Left ventricle myocardium inferior (tissue), 1 donor: ENCODE results near the gene ARID1A. TPM values are rescaled to one million over a fixed set of nuclear protein-coding genes. Genes with fewer than 3 reads are reported as not detected.
"Not testable (repeated sequence)": the region's sequence is repeated elsewhere in the genome, so short reads cannot be mapped to it uniquely, and the experiment has no call there.

Source experiments
- DNase-seq: peaks from one replicate; pipeline ENCODE4 v3.0.0-alpha.2; 2020
- H3K27ac ChIP-seq: fragments of 200-600 bp; replicated peaks from 2 replicates; pipeline ENCODE4 v1.8.0; 2021
- H3K27me3 ChIP-seq: fragments of 200-600 bp; 2 replicates; pipeline ENCODE4 v1.8.0; 2021; ENCODE audit warnings: low read depth
- H3K36me3 ChIP-seq: fragments of 200-600 bp; 2 replicates; pipeline ENCODE4 v1.8.0; 2021
- H3K4me1 ChIP-seq: fragments of 200-600 bp; 2 replicates; pipeline ENCODE4 v1.8.0; 2021
- H3K4me3 ChIP-seq: fragments of 200-600 bp; 2 replicates; pipeline ENCODE4 v1.8.0; 2021; ENCODE audit warnings: mild to moderate bottlenecking, moderate library complexity
- H3K9me3 ChIP-seq: fragments of 200-600 bp; replicated peaks from 2 replicates; pipeline ENCODE4 v1.8.0; 2021
- CTCF ChIP-seq: fragments of 200-600 bp; IDR thresholded peaks from 2 replicates; pipeline ENCODE4 v1.8.0; 2021; ENCODE audit warnings: antibody characterized with exemption, mild to moderate bottlenecking, borderline replicate concordance
- intact Hi-C: fragments of 100-400 bp; cut with micrococcal nuclease; formaldehyde crosslinking; loops from one replicate; pipeline ENCODE4 v1.11.0; 2022
- total RNA-seq: library from RNA; stranded (reverse); fragmentation: NEBNext Ultra II Directional; extraction: Animal tissue kit (Norgen Biotek cat#: 25700); gene quantifications from one replicate; pipeline ENCODE4 v1.2.1, GENCODE V29; 2021
- donor health status: DM: no; HTN: yes; CAD: no; lungs with severe emphysema.

Gene ARID1A
- total RNA-seq, 1 donor from 2014 or later: 31.7 TPM

- Histone ChIP-seq H3K36me3 (peaks cover 19% of the 10 kb centered on the region), H3K27ac (no peak overlapping the region), H3K4me1 (peaks cover 61% of the 10 kb centered on the region), H3K27me3 (no peaks in the 10 kb centered on the region), H3K9me3 (no peaks in the 10 kb centered on the region), H3K4me3 (no peak overlapping the region)
- no peak for DNase-seq
- intact Hi-C loops: no loop called here
- TF ChIP-seq CTCF: no peak
Measured at GRCh38 chr1:26794391-26794790, 98.6 kb downstream of the ARID1A start.

GRCh38 chr1:26797627-26798026 lies 101.8 kb downstream of the ARID1A start:
- peak overlapping the region; percentile 95 for H3K27ac ChIP-seq
- H3K27me3 ChIP-seq: no peaks in the 10 kb centered on the region
- peak overlapping the region; percentile 43 for H3K4me3 ChIP-seq
- H3K4me1 ChIP-seq: peaks cover 64% of the 10 kb centered on the region
- DNase-seq: no peak
- intact Hi-C loops: no loop called here
- no peaks in the 10 kb centered on the region for H3K9me3 ChIP-seq
- peaks cover 19% of the 10 kb centered on the region for H3K36me3 ChIP-seq
- TF ChIP-seq CTCF: no peak

GRCh38 chr1:26799479-26800142 lies 103.8 kb downstream of the ARID1A start:
- H3K36me3 ChIP-seq: peaks cover 7% of the 10 kb centered on the region
- intact Hi-C loops: no loop called here
- H3K27ac ChIP-seq: peak overlapping the region; percentile 95
- no peaks in the 10 kb centered on the region for H3K9me3 ChIP-seq
- DNase-seq: peak; percentile 78
- peak overlapping the region; percentile 38 for H3K4me3 ChIP-seq
- H3K27me3 ChIP-seq: no peaks in the 10 kb centered on the region
- H3K4me1 ChIP-seq: peaks cover 65% of the 10 kb centered on the region
- TF ChIP-seq CTCF: no peak

GRCh38 chr1:26803932-26804331 lies 108.1 kb downstream of the ARID1A start:
- H3K27me3 ChIP-seq, H3K27ac ChIP-seq, H3K4me3 ChIP-seq, DNase-seq, H3K36me3 ChIP-seq, intact Hi-C loops, H3K9me3 ChIP-seq: not testable (repeated sequence)
- peaks cover 36% of the 10 kb centered on the region for H3K4me1 ChIP-seq

- peak; percentile 81 for TF ChIP-seq CTCF
- peak; percentile 46 for DNase-seq
- H3K9me3 ChIP-seq, H3K4me1 ChIP-seq, H3K27ac ChIP-seq, H3K4me3 ChIP-seq, H3K36me3 ChIP-seq, H3K27me3 ChIP-seq, intact Hi-C loops: not testable (repeated sequence)
Measured at GRCh38 chr1:26810105-26810504, 114.3 kb downstream of the ARID1A start.

GRCh38 chr1:26811057-26811456 lies 115.2 kb downstream of the ARID1A start:
- intact Hi-C loops: no loop called here

More at GRCh38 chr1:26811057-26811456, 115.2 kb downstream of the ARID1A start:
- H3K4me1 ChIP-seq: no peaks in the 10 kb centered on the region
- no peak for TF ChIP-seq CTCF
- no peak for DNase-seq
- H3K27me3 ChIP-seq: no peaks in the 10 kb centered on the region
- no peak overlapping the region for H3K4me3 ChIP-seq
- no peaks in the 10 kb centered on the region for H3K9me3 ChIP-seq
- H3K36me3 ChIP-seq: no peaks in the 10 kb centered on the region
- H3K27ac ChIP-seq: no peak overlapping the region
